Measurements from ENCODE around the gene MAPK10.

The MAPK10 gene

GRCh38 chr4:86114563-86114962 lies 245.3 kb downstream of the MAPK10 start:
- H3K4me1 ChIP-seq, result no peaks in the 10 kb centered on the region
- no peak overlapping the region for H3K27ac ChIP-seq
- no peaks in the 10 kb centered on the region for H3K27me3 ChIP-seq
- DNase-seq, result no peak
- intact Hi-C loops (cut with DNase I; ENCODE audit: low total_unique reads), result no loop called here
- no peak overlapping the region for H3K4me3 ChIP-seq
- no peaks in the 10 kb centered on the region for H3K36me3 ChIP-seq
- no peaks in the 10 kb centered on the region for H3K9me3 ChIP-seq
- no peak for TF ChIP-seq CTCF (IDR thresholded peaks at IDR 0.05)

- Histone ChIP-seq H3K9me3 (no peaks in the 10 kb centered on the region), H3K4me1 (no peaks in the 10 kb centered on the region), H3K27me3 (no peaks in the 10 kb centered on the region), H3K27ac (no peak overlapping the region), H3K4me3 (no peak overlapping the region), H3K36me3 (no peaks in the 10 kb centered on the region)
- intact Hi-C loops (cut with DNase I; ENCODE audit: low total_unique reads), result no loop called here
- TF ChIP-seq CTCF (IDR thresholded peaks at IDR 0.05), result no peak
- no peak for DNase-seq
These were observed 251.0 kb downstream of the MAPK10 start for GRCh38 chr4:86108834-86109233.

- no peaks in the 10 kb centered on the region for H3K27me3 ChIP-seq
- TF ChIP-seq CTCF (IDR thresholded peaks at IDR 0.05), result no peak
- no peaks in the 10 kb centered on the region for H3K9me3 ChIP-seq
- intact Hi-C loops (cut with DNase I; ENCODE audit: low total_unique reads), result no loop called here
- no peaks in the 10 kb centered on the region for H3K4me1 ChIP-seq
- no peak for DNase-seq
- no peaks in the 10 kb centered on the region for H3K36me3 ChIP-seq
- H3K4me3 ChIP-seq, result no peak overlapping the region
- no peak overlapping the region for H3K27ac ChIP-seq
These were observed 251.7 kb downstream of the MAPK10 start for GRCh38 chr4:86108137-86108536.

- Histone ChIP-seq H3K4me3 (no peak overlapping the region), H3K27me3 (no peaks in the 10 kb centered on the region), H3K36me3 (no peaks in the 10 kb centered on the region), H3K9me3 (no peaks in the 10 kb centered on the region), H3K27ac (no peak overlapping the region), H3K4me1 (no peaks in the 10 kb centered on the region)
- intact Hi-C loops (cut with DNase I; ENCODE audit: low total_unique reads), result no loop called here
- DNase-seq, result no peak
- TF ChIP-seq CTCF (IDR thresholded peaks at IDR 0.05), result no peak
These were observed 252.7 kb downstream of the MAPK10 start for GRCh38 chr4:86107112-86107511.

- H3K36me3 ChIP-seq, result no peaks in the 10 kb centered on the region
- DNase-seq, result no peak
- H3K4me1 ChIP-seq, result no peaks in the 10 kb centered on the region
- intact Hi-C loops (cut with DNase I; ENCODE audit: low total_unique reads), result no loop called here
- H3K4me3 ChIP-seq, result no peak overlapping the region
- H3K27ac ChIP-seq, result no peak overlapping the region
- no peaks in the 10 kb centered on the region for H3K27me3 ChIP-seq
- H3K9me3 ChIP-seq, result no peaks in the 10 kb centered on the region
- no peak for TF ChIP-seq CTCF (IDR thresholded peaks at IDR 0.05)
These were observed 253.4 kb downstream of the MAPK10 start for GRCh38 chr4:86106475-86106874.

- no peaks in the 10 kb centered on the region for H3K27me3 ChIP-seq
- H3K9me3 ChIP-seq, result no peaks in the 10 kb centered on the region
- DNase-seq, result no peak
- no peak for TF ChIP-seq CTCF (IDR thresholded peaks at IDR 0.05)
- no peaks in the 10 kb centered on the region for H3K4me1 ChIP-seq
- no peak overlapping the region for H3K27ac ChIP-seq
- no peak overlapping the region for H3K4me3 ChIP-seq
- intact Hi-C loops (cut with DNase I; ENCODE audit: low total_unique reads), result no loop called here
- H3K36me3 ChIP-seq, result no peaks in the 10 kb centered on the region
These were observed 258.0 kb downstream of the MAPK10 start for GRCh38 chr4:86101841-86102240.

All from tibial artery (tissue), 4 donors.